Testis (tissue), 3 donors: ENCODE data around the gene UPF1. TPM values are rescaled to one million over a fixed set of nuclear protein-coding genes. Genes with fewer than 3 reads are reported as not detected.

Experiments used
- DNase-seq: peaks from one replicate; pipeline ENCODE4 v3.0.0-alpha.2; 2019
- H3K27ac ChIP-seq, 2 donors: fragments of 200-600 bp; sonication (generic); one replicate each; pipeline ENCODE4 v1.5.1; 2019
- H3K27me3 ChIP-seq: fragments of 200-600 bp; sonication (generic); one replicate; pipeline ENCODE4 v1.5.1; 2019
- H3K36me3 ChIP-seq: fragments of 200-600 bp; sonication (generic); one replicate; pipeline ENCODE4 v1.5.1; 2017; ENCODE audit warnings: low read depth; ENCODE audit errors: missing control alignments
- H3K4me1 ChIP-seq: fragments of 200-600 bp; sonication (generic); one replicate; pipeline ENCODE4 v1.5.1; 2019
- H3K4me3 ChIP-seq, 2 donors: fragments of 200-600 bp; sonication (generic); one replicate each; pipeline ENCODE4 v1.5.1; 2017 to 2019
- H3K9me3 ChIP-seq: fragments of 200-600 bp; sonication (generic); one replicate; pipeline ENCODE4 v1.5.1; 2017
- CTCF ChIP-seq, 3 experiments: fragments of 450-650 bp in 2 of 3; fragments of 200-600 bp in 1 of 3; sonication (generic) in 1 of 3; IDR thresholded peaks; one replicate each; pipeline ENCODE4 v1.5.1; 2016 to 2019; ENCODE audit warnings: antibody characterized with exemption in 3 of 3, mild to moderate bottlenecking in 2 of 3, moderate library complexity in 1 of 3
- POLR2A ChIP-seq: fragments of 450-650 bp; IDR thresholded peaks from one replicate; pipeline ENCODE4 v1.6.1; 2017; ENCODE audit warnings: antibody characterized with exemption, mild to moderate bottlenecking, moderate library complexity
- WGBS, 2 donors: methylation state at CpG; one replicate each; pipeline ENCODE4 v1.1.5; 2018; 5-methylcytosine and 5-hydroxymethylcytosine counted together
- intact Hi-C: fragments of 100-400 bp; cut with DNase I; formaldehyde crosslinking; loops from one replicate; pipeline ENCODE4 v1.15.1; 2023; ENCODE audit warnings: low total_unique reads
- polyA plus RNA-seq: library from polyadenylated mRNA; stranded (reverse); fragments of 350-450 nt; fragmentation: Illumina TruSeq; extraction: RNeasy Lipid Tissue Mini Kit (QIAGEN cat#74804); gene quantifications from one replicate; pipeline ENCODE4 v1.2.3, GENCODE V29; 2014; ENCODE audit warnings: low read depth, low replicate concordance; ENCODE audit not compliant: insufficient read depth
- total RNA-seq, 2 donors: library from RNA; depleted of rRNA; stranded (reverse); fragments of >200 nt; gene quantifications; one replicate each; pipeline ENCODE4 v1.2.3, GENCODE V29; 2016

The UPF1 gene
- total and polyA plus RNA-seq, 3 donors from 2014 or later, result 99.0 to 188 (median 176) TPM

DNA sequence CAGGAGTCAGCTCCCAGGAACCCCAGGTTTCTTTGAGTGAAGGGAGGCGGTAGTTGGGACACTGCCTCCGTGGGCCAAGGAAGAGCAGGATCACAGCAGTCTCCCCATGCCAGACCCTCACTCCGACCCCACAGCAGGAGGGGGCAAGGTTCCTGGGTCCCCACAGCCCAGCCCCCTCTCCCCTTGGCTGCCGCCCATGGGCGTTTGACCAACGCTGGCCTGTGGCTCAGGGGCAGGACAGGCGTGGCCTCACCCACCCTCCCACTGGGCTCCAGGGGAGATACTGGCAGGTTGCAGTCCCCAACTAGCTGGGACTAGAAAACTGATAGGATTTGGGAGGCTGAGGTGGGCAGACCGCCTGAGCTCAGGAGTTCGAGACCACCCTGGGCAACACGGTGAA is 78.3 kb downstream of the UPF1 start:
- TF ChIP-seq CTCF (IDR thresholded peaks at IDR 0.05) (no peak), POLR2A (no peak)
- Histone ChIP-seq H3K27ac (no peak overlapping the region), H3K36me3 (no peaks in the 10 kb centered on the region)

DNA sequence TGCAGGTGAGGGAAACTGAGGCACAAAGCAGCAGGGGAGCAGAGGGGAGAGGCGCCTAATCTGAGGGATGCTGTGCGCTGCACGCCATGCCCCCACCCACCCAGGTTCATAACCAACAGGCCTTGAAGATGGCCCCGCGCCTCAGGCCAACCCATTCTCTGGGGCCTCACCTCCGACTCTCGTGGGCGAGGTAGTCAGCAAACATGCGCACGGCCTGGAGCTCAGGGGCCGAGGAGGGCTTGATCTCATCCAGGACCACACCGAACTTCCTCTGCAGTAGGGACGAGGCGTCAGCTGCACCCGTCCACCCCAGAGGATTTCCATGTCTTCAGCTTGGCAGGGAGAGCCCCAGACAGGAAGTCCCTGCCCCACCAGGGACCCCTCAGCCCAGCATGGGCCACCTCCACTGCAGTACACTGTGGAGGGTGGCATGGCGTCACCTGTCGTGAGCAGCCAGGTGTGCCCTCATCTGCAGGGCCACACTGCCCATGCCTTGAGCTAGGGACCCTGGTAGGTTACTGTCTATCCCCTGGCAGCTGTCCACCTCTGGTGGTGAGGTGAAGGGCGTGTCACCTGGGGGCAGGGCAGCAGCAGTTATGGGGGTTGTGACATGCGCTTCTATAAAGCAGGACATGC is 79.2 kb downstream of the UPF1 start:
- TF ChIP-seq POLR2A, result no peak
- TF ChIP-seq CTCF (IDR thresholded peaks at IDR 0.05), result no peak
- H3K36me3 ChIP-seq, result no peaks in the 10 kb centered on the region
- WGBS, 2 donors, result 89 to 100% methylated on average over 1 to 19 of the region's 19 CpGs

More for the DNA sequence above, 78.3 kb downstream of the UPF1 start:
- peaks cover 16% of the 10 kb centered on the region for H3K4me1 ChIP-seq
- intact Hi-C loops, result no loop called here
- WGBS, 2 donors, result 83 to 90% methylated on average over 7 to 10 of the region's 10 CpGs
- no peak overlapping the region for H3K4me3 ChIP-seq
- no peaks in the 10 kb centered on the region for H3K9me3 ChIP-seq
- no peak for DNase-seq
- H3K27me3 ChIP-seq, result no peaks in the 10 kb centered on the region

GRCh38 chr19:18912933-18913332 is 81.2 kb downstream of the UPF1 start:
- intact Hi-C loops, result no loop called here
- DNase-seq, result no peak
- no peaks in the 10 kb centered on the region for H3K27me3 ChIP-seq
- WGBS, 2 donors, result 90 to 92% methylated on average over 6 to 14 of the region's 14 CpGs
- no peak overlapping the region for H3K27ac ChIP-seq
- H3K4me3 ChIP-seq, result no peak overlapping the region
- TF ChIP-seq POLR2A (no peak), CTCF (IDR thresholded peaks at IDR 0.05) (no peak)
- H3K9me3 ChIP-seq, result no peaks in the 10 kb centered on the region
- no peaks in the 10 kb centered on the region for H3K36me3 ChIP-seq
- H3K4me1 ChIP-seq, result peaks cover 14% of the 10 kb centered on the region

More for the DNA sequence above, 79.2 kb downstream of the UPF1 start:
- Histone ChIP-seq H3K4me1 (peaks cover 16% of the 10 kb centered on the region), H3K27ac (no peak overlapping the region), H3K4me3 (no peak overlapping the region), H3K27me3 (no peaks in the 10 kb centered on the region), H3K9me3 (no peaks in the 10 kb centered on the region)
- no peak for DNase-seq
- intact Hi-C loops, result no loop called here

- Histone ChIP-seq H3K36me3 (no peaks in the 10 kb centered on the region), H3K27ac (no peak overlapping the region)
- intact Hi-C loops, result no loop called here
These were observed 81.7 kb downstream of the UPF1 start for GRCh38 chr19:18913466-18913865.

More at GRCh38 chr19:18913466-18913865, 81.7 kb downstream of the UPF1 start:
- no peak overlapping the region for H3K4me3 ChIP-seq
- H3K4me1 ChIP-seq, result peaks cover 17% of the 10 kb centered on the region
- no peak for DNase-seq
- TF ChIP-seq POLR2A, result no peak
- TF ChIP-seq CTCF (IDR thresholded peaks at IDR 0.05), result no peak
- 61 to 80% methylated on average over 2 to 5 of the region's 5 CpGs for WGBS, 2 donors
- H3K9me3 ChIP-seq, result no peaks in the 10 kb centered on the region
- H3K27me3 ChIP-seq, result no peaks in the 10 kb centered on the region
